ENCODE results near the gene CA10. TPM values are rescaled to one million over a fixed set of nuclear protein-coding genes. Genes with fewer than 3 reads are reported as not detected.

Gene CA10
- total RNA-seq, 4 donors from 2014 or later = not detected

GRCh38 chr17:51909971-51910370 is 248.5 kb downstream of the CA10 start:
- Histone ChIP-seq H3K4me1 (no peaks in the 10 kb centered on the region), H3K27ac (no peak overlapping the region), H3K27me3 (no peaks in the 10 kb centered on the region), H3K9me3 (no peaks in the 10 kb centered on the region), H3K36me3 (no peaks in the 10 kb centered on the region), H3K4me3 (no peak overlapping the region)
- TF ChIP-seq POLR2A (IDR thresholded peaks at IDR 0.05) (no peak), CTCF (IDR thresholded peaks at IDR 0.05) (no peak), EP300 (IDR thresholded peaks at IDR 0.05) (no peak), POLR2AphosphoS5 (IDR thresholded peaks at IDR 0.05) (no peak)
- ATAC-seq = no peak
- 34 to 55% methylated on average over 2 to 3 of the region's 3 CpGs for WGBS, 2 donors (ENCODE audit: low coverage in 1 of 2)

DNA sequence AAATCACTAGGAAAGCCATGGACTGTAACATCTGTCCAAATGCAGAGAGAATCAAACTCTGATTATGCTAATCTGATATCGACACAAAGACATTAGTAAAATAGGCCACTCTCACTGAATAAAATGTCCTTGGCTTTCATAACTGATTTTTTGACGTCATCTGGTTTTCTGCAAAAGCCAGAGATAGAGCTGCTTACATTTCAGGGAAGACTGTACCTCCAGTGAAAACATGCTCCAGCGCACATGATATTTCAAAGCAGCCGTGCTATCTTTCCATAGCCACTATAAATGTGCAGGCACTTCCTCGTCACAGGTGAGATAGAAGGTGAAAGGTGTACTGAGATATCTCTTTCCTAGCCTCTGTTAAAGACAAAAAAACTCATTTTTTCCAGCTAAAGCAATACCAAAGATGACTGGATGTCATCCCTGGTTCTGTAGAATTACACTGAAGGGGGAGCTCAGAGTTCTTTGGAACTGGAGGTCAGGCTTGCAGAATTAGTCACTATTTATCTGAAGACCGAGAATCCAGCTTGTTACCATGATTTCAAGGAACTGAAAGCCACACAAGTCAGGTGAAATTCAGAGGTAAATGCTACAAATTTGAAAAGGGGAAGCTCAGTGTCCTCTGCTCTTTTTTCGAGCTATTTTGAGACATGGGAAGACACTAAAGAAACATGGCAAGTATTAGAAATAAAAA is 249.5 kb downstream of the CA10 start:
- Histone ChIP-seq H3K4me3 (no peak overlapping the region), H3K27ac (no peak overlapping the region), H3K4me1 (no peaks in the 10 kb centered on the region), H3K9me3 (no peaks in the 10 kb centered on the region), H3K27me3 (no peaks in the 10 kb centered on the region), H3K36me3 (no peaks in the 10 kb centered on the region)
- 70 to 84% methylated on average over 4 to 7 of the region's 7 CpGs for WGBS, 2 donors (ENCODE audit: low coverage in 1 of 2)
- ATAC-seq = no peak
- TF ChIP-seq POLR2AphosphoS5 (IDR thresholded peaks at IDR 0.05) (no peak), EP300 (IDR thresholded peaks at IDR 0.05) (no peak), CTCF (IDR thresholded peaks at IDR 0.05) (no peak), POLR2A (IDR thresholded peaks at IDR 0.05) (no peak)

DNA sequence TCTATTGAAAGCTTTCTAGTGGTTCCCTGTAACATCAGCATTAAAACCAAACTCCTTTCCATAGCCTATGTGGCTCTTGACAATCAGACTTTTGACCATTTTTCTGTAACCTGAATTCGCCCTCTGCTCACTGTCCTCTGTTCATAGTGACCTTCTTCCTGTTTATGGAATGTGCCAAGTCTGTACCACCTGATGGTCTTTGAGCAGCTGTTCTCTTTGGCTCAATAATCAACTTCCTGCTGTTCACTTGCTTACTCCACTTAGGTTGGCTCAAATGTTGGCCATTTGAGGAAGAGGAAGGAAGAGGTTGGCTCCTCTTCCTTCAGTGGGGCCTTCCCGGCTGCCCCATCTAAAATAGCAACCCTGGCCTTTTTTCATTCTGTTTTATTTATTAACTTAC is 251.5 kb downstream of the CA10 start:
- Histone ChIP-seq H3K4me1 (no peaks in the 10 kb centered on the region), H3K27me3 (no peaks in the 10 kb centered on the region), H3K36me3 (no peaks in the 10 kb centered on the region), H3K9me3 (no peaks in the 10 kb centered on the region), H3K27ac (no peak overlapping the region), H3K4me3 (no peak overlapping the region)
- 58 to 80% methylated on average over 1 to 2 of the region's 2 CpGs for WGBS, 2 donors (ENCODE audit: low coverage in 1 of 2)
- TF ChIP-seq CTCF (IDR thresholded peaks at IDR 0.05) (no peak), EP300 (IDR thresholded peaks at IDR 0.05) (no peak), POLR2AphosphoS5 (IDR thresholded peaks at IDR 0.05) (no peak), POLR2A (IDR thresholded peaks at IDR 0.05) (no peak)
- ATAC-seq = no peak

DNA sequence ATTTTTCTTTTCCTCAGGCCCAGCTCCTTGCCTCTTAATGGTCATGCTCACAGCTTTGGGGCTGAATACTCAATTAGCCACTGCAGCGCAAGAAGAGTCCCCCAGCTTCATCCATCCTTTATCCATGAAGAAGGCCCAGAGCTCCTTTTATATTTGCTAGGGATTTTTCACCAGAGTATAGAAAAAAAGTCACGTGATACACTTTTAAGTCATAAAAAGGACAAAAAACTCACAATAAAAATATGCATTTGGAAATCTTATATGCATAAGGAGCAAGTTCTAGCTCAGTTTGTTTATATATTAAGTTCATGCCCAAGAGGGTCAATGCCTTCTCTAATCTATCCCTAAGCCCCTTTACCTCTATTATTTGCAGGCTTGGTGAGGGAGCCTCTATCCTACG is 254.1 kb downstream of the CA10 start:
- no peak for TF ChIP-seq CTCF (IDR thresholded peaks at IDR 0.05)
- H3K27me3 ChIP-seq = no peaks in the 10 kb centered on the region
- H3K36me3 ChIP-seq = no peaks in the 10 kb centered on the region
- no peak for ATAC-seq
- no peak overlapping the region for H3K27ac ChIP-seq
- H3K4me3 ChIP-seq = no peak overlapping the region
- H3K4me1 ChIP-seq = no peaks in the 10 kb centered on the region
- H3K9me3 ChIP-seq = no peaks in the 10 kb centered on the region
- WGBS, 2 donors (ENCODE audit: low coverage in 1 of 2) = 83 to 86% methylated on average over 2 to 3 of the region's 3 CpGs

DNA sequence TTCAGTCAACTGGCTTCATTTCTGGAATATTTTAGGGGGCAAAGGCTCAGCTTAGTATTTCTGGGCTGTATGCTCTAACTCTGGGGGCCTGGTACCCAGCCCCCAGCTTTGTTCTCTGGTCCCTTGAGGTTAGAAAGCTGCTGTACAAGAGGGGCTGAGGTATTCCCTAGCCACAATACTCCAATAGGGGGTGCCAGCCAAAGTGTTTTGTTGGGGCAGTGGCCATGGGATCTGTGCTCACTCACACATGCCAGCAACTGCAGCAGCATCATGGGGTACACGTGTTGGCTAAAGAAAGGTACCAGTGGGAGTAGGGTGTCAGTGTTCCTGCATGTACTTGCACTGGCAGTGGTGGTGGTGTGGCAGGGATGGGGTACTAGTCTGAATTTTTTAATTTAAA is 257.3 kb downstream of the CA10 start:
- H3K27ac ChIP-seq = no peak overlapping the region
- H3K36me3 ChIP-seq = no peaks in the 10 kb centered on the region
- ATAC-seq = no peak
- no peak for TF ChIP-seq CTCF (IDR thresholded peaks at IDR 0.05)
- TF ChIP-seq POLR2A (IDR thresholded peaks at IDR 0.05) = no peak
- TF ChIP-seq EP300 (IDR thresholded peaks at IDR 0.05) = no peak
- no peak for TF ChIP-seq POLR2AphosphoS5 (IDR thresholded peaks at IDR 0.05)
- no peak overlapping the region for H3K4me3 ChIP-seq
- WGBS, 2 donors (ENCODE audit: low coverage in 1 of 2) = 43% methylated on average over 1 of the region's 1 CpG; no CpG with 5 or more reads in 1 of the 2 donors
- no peaks in the 10 kb centered on the region for H3K27me3 ChIP-seq
- no peaks in the 10 kb centered on the region for H3K9me3 ChIP-seq
- no peaks in the 10 kb centered on the region for H3K4me1 ChIP-seq

All from gastroesophageal sphincter (tissue), 4 donors.